Stimulated activated CD4-positive, alpha-beta T cell treated with anti-CD3 and anti-CD28 coated beads, Interleukin-4, amount 100 ng/mL, for 4 hours (primary cell): ENCODE data around the gene KLHL29.
"Not testable (repeated sequence)": the region's sequence is repeated elsewhere in the genome, so short reads cannot be mapped to it uniquely, and the experiment has no call there.

Experiments used
- DNase-seq, 2 experiments: peaks; one replicate each; pipeline ENCODE4 v3.0.0-alpha.2; 2020

The KLHL29 gene

DNA sequence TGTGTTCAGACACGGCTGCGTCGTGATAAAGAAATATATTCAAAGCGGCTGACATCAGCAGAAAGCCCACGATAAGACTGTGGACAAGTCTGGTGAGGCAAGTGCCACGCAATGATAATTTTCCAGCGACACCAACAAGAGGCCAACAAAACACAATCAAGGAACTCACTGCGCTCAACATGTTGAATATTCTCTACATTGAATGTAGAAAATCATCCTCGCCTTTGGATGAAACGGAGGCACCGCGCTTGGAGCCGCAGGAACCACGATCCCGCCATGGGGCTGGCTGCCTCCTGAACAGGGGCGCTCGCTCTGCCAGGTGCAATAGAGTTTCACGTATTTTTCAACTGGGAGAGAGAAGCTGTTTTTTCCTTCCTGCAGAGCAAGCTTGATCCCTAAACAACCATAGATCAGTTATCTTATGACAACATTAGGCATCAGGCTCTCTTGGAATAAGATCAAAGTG is 321.7 kb downstream of the KLHL29 start:
- DNase-seq, result no peak

DNA sequence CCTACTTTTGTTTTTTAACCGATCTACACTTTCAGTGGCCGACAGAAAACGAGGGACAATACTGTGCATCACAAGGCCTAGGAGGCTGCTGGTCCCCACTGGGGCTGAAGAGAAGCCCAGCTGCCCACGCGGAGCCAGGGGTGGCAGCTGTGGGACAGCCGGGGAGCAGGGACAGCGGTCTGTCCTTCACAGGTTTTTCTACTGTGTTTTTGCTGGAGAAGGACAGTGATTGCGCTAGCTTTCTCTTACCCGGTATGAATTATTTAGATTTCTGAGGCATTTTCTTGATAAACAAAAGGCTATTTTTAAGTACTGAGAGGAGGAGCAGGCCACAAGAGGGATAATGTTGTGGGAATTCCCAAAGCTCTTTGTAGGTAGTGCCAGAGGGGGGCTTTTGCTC is 322.1 kb downstream of the KLHL29 start:
- DNase-seq, result no peak

DNA sequence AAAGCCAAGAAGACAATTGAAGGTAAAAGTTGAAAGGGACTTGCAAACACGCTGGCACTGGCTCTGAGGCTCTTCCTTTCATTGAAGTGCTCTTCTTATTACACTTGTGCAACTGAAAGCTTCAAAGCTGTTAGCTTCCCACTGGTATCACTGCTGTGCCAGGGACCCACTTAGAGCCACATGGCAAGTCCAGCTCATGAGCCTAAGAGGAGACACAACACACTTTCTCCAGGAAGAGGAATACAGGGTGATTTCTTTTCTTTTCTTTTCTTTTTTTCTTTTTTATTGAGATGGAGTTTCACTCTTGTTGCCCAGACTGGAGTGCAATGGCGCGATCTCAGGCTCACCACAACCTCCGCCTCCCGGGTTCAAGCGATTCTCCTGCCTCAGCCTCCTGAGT is 323.8 kb downstream of the KLHL29 start:
- DNase-seq, result no peak

DNA sequence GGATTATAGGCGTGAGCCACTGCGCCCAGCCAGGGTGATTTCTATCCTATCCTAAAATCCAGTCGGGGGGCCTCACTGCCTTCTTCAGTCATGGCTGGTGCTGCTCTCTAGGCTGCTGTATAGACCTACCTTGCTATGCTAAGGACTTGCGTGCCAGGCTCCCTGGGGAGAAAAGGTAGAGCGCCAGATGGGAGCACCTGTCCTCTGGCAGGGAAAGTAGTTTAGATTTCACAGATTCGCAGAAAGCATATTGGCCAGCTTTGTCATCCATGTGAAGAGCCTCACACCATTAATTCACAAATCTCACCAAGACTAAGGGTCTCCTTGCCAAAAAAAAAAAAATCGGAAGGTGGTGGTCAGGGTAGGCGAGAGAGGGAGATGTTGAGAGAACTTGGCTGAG is 324.3 kb downstream of the KLHL29 start:
- no peak for DNase-seq

DNA sequence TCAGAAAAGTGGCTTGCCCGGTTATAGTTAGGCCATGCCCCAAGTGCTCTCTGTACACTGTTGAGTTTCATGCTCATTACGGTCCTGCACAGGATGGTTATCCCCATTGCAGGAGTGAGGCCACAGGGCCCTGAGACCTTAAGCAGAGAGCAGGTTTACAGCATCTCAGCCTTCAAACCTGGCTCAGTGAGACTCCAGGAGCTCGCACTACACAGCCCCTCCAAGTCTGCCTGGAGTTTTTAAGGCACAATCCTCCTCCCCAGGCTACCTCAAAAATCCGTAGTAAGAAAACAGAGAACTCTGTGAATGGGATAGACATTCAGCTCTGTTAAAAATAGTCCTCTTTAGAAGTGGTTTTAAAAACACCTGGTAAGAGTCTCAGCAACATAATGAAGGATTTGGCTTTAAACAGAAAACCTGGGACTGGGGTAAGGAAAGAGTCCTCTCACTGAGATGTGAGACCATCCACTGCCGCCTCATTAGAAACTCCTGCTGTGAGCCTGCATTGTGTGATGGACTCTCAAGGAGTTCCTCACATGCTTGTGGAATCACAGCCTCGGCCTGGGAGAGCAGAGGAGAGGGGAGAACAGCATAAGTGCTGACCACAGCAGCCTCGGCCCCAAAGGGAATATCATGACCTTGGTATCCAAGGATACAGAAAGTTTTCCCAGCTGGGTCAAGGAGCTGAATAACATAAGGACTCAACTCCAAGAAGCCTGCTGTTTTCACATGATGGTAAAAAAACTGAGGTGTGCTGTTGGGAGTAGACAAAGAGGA is 327.2 kb downstream of the KLHL29 start:
- no peak for DNase-seq

DNA sequence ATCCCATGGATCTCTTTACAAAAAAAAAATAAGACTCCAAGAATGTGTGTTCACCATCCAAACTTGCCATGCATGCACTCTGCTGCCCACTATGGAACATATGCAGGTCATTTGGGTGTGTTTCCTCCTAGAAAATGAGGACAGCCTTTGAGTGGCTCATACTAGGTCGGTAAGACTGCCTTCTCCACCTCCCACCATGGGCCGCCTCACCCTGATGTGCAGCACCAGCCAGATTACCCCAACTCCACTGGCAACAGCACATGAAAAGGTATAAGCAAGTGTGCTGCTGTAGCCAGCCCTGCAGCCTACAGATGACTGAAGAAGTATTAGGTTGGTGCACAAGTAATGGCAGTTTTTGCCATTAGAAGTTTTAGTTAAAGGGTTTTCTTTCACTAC is 327.8 kb downstream of the KLHL29 start:
- no peak for DNase-seq

DNA sequence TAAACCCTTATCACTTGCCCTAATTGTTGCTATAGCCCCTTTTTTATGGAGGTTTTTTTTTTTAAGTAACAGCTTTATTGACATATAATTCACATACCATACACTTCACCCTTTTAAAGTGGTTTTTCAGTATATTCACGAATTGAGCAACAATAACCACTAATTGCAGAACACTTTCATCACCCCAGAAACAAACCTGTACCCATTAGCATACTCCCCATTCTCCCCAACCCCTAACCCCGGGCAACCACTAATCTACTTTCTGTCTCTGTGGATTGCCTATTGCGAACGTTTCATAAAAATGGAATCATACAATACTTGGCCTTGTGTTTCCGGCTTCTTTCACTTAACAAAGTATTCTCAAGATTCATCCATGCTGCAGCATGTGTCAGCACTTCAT is 328.4 kb downstream of the KLHL29 start:
- DNase-seq, result no peak

DNA sequence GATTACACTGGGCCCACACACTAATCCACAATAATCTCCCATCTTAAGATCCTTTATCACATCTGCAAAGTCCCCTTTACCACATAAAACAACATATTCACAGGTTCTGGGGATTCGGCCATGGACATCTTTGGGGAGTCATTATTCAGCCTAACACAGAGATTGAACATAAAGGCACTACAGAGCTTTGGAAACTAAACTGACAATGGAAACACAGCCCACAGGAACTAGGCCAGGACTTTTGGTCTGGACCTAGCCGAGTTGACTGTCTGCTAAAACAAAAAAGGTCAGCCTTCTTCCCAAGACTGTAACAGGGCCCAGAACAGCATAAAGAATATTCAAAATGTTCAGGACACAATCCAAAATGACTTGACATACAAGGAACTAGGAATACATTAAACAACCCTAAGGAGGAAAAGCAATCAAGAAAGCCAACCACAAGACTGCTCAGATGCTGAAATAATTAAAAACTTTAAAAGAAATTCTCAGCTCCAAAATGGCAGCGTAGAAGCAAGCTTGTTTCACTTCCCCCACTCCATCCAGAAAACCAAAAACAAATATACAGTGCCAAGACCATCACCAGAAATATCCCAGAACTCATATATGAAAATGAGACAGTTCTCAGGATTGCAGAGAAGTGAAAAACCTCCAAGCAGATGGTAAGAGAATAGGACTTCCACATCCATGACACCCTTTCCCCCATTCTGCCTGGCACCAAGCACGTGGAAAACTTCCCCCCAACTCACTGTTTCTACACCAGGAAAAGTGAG is 334.1 kb downstream of the KLHL29 start:
- no peak for DNase-seq

DNA sequence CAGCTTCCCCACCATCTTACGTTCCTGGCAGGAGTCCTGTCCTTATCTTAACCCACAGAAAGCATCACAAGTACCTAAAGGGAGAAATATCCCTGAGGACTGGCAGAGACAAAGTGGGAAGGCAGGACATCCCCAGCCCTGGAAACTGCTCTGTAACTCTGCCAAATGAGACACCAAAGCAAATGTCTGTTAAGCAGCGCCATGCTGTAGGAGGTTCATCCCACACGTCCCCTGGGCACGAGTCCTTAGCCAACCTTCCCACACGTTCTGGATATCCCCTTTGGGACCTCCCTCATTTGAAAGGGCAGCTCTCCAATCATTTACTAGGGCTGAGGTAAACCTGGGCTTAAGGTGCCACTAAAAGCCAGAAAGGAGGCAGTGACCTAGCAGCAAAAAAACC is 334.7 kb downstream of the KLHL29 start:
- no peak for DNase-seq

DNA sequence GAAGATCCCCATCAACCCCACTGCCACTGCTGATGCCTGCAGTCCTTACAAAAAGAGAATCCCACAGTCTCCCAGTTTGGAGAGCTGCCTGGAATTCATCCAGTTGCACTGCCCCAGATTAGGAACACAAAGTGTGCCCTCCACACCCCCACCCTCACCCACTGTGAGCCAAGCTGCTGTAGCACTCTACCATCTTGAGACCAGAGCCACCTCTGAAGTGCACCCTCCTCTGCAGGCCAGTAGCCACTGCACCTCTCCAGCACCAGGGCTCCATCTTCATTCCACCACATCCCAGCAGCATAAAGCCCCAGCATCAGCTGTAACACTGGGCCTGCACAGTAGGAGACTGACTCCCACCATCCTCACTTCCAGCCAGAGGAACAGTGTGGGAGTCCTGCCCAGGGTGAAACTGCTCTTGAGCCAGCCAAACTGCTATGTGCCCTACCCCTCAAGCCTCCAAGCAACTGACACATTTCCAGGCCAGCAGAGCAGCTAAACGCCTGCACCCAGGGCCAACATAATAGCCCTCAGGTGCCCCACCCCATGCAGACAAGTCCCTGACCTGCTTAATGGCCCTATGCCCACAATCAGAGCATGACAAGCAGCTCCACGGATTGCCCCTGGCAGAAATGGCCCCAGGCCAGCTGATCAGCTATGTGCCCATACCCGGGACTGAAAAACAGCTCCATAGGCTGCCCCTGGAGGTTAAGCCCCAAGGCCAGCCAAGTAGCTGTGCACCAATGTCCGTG is 335.9 kb downstream of the KLHL29 start:
- DNase-seq, result no peak

DNA sequence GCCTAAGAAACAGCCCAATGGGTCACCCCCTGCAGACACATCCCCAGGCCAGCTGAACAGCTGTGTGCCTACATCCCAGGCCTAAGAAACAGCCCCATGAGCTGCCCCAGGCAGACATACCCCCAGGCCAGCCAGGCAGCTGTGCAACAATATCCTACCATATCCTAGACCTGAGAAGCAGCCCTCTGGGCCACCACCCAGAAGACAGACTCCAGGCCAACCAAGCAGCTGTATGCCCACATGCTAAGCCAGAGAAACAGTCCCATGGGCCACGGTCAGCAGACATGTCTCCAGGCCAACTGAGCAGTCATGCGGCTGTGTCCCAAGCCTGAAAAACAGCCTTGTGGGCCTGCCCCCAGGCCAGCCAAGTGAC is 336.5 kb downstream of the KLHL29 start:
- no peak for DNase-seq

DNA sequence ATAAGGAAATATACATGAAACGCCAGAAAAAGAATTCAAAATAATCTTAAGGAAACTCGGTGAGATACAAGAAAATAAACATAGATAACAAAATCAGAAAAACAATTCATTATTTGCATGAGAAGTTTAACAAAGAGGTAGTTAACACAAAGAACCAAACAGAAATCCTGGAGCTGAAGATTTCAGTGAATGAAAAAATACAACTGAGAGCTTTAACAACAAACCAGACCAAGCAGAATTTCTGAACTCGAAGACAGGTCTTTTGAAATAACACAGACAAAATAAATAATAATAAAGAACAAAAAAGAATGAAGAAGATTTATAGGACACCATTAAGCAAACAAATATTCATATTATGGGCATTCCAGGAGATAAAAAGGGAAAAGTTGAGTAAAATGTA is 337.3 kb downstream of the KLHL29 start:
- DNase-seq, result no peak

DNA sequence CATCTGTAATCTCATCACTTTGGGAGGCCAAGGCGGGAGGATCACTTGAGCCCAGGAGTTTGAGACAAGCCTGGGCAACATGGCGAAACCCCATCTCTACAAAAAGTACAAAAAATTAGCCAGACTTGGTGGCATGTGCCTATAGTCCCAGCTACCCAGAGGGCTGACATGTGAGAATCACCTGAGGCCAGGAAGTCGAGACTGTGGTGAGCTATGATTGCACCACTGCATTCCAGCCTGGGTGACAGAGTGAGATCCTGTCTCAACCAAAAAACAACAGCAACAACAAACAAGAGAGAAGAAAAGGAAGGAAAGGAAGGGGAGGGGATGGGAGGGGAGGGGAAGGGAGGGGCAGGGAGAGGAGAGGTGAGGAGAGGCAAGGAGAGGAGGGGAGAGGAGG is 338.1 kb downstream of the KLHL29 start:
- DNase-seq, result not testable (repeated sequence)

DNA sequence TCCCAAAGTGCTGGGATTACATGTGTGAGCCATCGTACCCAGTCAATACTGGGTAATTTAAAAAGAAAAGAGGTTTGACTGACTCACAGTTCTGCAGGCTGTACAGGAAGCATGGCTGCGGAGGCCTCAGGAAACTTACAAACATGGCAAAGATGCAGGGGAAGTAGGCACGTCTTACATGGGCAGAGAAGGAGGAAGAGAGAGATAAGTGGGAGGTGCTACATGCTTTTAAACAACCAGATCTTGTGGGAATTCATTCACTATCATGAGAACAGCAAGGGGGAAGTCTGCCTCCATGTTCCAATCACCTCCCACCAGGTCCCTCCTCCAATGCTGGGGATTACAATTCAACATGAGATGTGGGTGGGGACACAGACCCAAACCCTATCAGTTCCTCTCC is 349.4 kb downstream of the KLHL29 start:
- no peak for DNase-seq

DNA sequence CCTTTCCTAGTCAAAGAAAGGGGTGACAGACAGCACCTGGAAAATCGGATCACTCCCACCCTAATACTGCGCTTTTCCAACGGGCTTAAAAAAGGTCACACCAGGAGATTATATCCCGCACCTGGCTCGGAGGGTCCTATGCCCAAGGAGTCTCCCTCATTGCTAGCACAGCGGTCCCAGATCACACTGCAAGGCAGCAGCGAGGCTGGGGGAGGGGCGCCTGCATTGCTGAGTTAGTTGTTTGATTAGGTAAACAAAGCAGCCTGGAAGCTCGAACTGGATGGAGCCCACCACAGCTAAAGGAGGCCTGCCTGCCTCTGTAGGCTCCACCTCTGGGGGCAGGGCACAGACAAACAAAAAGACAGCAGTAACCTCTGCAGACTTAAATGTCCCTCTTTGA is 351.8 kb downstream of the KLHL29 start:
- DNase-seq, result not testable (repeated sequence)

DNA sequence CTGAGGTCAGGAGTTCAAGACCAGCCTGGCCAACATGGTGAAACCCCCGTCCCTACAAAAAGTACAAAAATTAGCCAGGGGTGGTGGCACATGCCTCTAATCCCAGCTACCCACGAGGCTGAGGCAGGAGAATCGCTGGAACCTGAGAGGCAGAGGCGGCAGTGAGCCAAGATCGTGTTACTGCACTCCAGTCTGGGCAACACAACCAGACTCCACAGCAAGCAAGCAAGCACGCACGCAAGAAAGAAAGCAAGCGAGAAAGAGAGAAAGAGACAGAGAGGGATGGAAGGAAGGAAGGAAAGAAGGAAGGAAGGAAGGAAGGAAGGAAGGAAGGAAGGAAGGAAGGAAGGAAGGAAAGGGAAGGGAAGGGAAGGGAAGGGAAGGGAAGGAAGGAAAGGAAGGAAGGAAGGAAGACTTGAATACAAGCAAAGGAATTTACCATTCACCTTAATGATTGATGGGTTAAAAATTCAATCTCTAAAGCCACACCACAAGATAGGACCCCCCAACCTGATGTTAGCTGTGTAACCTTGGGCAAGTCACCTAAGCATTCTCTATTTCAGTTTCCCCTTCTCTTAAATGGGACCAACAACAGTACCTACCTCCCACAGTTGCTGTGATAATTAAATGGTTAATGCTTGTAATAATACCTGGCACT is 360.2 kb downstream of the KLHL29 start:
- DNase-seq, result no peak

DNA sequence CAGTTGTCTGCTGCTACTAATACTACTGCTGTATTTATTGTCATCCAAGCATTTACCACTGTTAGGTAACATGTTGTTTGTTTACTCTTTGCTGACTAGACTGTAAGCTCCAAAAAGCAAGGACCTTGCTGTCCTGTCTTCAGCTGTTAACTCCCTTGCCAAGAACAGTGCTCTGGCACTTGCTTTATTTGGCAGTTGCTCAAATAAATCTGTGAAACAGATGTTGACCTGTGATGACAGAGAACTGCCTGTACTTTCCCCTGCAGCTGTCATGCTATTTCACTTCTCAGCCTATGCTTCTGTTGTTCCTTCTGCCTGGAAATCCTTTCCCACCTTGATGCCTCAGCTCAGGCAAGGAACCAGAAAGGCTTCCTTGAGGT is 360.7 kb downstream of the KLHL29 start:
- no peak for DNase-seq

DNA sequence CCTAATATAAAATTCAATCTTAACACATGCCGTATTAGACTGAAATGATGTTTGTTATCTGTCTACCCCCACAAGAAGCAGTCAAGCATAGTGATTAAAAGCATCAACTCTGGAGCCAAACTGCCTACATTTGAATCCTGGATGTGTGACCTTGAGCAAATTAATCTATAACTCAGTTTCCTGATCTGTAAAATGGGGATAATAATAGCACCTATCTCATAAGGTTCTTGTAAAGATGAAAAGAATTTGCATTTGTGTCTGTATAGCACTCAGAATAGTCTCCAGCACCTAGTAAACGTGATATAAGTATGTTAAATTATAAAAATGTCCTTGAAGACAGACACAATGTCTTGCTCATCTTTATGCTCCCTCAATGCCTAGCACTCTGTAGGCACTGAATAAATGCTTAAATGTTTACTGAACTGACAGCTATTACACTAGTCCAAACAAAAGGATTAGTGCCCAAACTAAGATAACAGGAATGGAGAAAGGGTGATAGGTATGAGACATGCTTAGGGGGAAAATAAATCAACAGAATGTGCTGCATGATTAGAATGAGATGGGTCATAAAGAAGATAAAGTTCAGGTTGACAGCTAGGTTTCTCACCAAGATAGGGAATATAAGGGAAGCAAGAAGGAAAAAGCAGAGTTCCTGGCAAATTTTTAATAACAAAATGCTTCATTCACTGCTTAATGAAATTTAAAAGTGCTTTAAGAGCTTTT is 361.3 kb downstream of the KLHL29 start:
- DNase-seq, result no peak

DNA sequence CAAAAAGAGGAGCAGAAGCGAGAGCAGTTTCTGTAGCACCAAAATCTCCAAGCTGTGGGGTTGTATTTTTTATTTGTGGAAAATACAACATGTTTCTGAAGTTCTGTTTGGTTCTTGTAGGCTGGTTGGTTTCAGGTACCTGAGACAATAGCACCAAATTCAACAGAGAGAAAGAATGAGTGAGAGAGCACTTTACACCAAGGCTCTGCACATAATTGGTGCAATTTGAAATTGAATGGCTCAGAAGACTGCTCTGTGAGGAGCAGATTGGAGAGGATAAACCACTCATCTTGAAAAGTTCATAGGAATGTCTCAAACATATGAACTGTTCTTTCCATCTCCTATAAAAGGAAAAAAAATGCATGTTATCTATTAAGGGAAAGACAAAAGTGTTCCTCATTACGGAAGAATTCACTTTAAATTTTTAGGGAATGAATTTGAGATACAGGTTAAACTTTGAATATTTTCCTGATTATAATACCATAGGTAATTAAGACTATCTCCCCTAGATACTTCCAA is 366.8 kb downstream of the KLHL29 start:
- DNase-seq, result no peak

DNA sequence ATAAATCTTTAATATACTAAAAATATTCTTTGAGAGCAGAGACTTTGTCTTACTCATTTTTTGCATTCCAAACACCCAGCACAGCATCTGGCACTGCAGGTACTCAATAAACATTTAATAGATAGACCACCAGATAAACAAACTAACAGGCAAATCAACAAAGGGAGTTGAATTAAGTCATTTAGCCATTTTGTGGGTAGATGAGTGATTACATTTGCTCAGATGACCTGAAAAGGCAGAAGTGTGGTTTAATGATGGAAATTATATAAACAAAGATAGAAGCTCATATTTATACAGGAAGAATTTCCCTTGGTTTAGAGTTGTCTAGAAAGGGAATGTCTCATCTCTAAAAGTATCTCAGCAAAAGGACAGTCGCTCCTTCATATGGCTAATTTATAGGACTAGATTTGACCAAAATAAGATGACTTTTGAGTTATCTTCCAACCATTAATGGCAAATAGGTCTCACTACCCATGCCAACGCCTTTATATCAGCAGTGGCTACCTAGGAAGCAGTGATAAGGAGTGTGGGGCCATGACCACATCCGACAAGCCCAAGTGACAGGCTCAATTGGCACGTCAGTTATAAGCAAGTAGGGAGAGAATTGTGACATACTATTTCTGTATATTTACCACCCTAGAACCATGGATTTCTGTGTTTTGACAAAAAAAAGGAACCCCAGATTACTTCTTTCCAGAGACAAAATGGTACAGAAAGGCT is 368.5 kb downstream of the KLHL29 start:
- DNase-seq, result no peak

DNA sequence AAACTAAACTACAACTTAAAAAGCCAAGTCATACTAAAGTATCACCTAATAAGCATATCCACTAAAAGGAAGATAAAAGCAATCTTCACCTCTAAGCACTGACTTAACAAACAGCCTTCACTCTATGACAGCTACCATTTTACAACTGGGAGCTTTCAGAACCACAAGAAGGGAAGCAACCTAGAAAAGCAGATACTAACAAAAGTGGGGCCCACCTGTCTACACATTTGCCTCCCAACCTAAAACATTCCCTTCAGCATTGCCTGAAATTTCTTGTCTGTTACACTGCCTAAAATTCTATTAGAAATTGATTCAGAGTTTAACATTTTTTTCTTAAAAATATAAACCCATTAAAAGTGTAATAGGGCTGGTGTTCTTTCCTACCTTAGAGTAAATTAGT is 370.0 kb downstream of the KLHL29 start:
- no peak for DNase-seq
